ENCODE results near the gene ACR.
"Not testable (repeated sequence)": the region's sequence is repeated elsewhere in the genome, so short reads cannot be mapped to it uniquely, and the experiment has no call there.

DNA sequence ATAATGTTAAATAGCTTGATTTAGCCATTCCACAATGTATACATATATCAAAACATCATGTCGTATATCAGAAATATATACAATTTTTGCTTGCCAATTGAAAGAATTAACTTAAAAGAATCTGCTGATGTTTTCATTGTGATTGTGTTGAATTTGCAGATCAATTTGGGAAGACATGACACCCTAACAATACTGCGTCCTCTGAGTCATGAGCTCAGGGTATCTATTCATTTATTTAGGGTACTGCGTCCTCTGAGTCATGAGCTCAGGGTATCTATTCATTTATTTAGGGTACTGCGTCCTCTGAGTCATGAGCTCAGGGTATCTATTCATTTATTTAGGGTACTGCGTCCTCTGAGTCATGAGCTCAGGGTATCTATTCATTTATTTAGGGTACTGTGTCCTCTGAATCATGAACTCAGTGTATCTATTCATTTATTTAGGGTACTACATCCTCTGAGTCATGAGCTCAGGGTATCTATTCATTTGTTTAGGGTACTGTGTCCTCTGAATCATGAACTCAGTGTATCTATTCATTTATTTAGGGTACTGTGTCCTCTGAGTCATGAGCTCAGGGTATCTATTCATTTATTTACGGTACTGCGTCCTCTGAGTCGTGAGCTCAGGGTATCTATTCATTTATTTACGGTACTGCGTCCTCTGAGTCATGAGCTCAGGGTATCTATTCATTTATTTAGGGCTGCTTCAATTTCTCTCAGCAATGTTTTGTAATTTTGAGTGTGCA is 21.8 kb downstream of the ACR start:
- TF ChIP-seq EZH2, EZH2phosphoT487 (IDR thresholded peaks at IDR 0.05): not testable (repeated sequence)
- TF ChIP-seq, protein P1, sequence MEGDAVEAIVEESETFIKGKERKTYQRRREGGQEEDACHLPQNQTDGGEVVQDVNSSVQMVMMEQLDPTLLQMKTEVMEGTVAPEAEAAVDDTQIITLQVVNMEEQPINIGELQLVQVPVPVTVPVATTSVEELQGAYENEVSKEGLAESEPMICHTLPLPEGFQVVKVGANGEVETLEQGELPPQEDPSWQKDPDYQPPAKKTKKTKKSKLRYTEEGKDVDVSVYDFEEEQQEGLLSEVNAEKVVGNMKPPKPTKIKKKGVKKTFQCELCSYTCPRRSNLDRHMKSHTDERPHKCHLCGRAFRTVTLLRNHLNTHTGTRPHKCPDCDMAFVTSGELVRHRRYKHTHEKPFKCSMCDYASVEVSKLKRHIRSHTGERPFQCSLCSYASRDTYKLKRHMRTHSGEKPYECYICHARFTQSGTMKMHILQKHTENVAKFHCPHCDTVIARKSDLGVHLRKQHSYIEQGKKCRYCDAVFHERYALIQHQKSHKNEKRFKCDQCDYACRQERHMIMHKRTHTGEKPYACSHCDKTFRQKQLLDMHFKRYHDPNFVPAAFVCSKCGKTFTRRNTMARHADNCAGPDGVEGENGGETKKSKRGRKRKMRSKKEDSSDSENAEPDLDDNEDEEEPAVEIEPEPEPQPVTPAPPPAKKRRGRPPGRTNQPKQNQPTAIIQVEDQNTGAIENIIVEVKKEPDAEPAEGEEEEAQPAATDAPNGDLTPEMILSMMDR (IDR thresholded peaks at IDR 0.05): not testable (repeated sequence)
